HS-5 (cell line): ENCODE data around the gene ZNF609.

Experiments used
- DNase-seq: peaks from one replicate; pipeline ENCODE4 v3.0.0-alpha.2; 2012; ENCODE audit warnings: low read depth

ZNF609 gene

DNA sequence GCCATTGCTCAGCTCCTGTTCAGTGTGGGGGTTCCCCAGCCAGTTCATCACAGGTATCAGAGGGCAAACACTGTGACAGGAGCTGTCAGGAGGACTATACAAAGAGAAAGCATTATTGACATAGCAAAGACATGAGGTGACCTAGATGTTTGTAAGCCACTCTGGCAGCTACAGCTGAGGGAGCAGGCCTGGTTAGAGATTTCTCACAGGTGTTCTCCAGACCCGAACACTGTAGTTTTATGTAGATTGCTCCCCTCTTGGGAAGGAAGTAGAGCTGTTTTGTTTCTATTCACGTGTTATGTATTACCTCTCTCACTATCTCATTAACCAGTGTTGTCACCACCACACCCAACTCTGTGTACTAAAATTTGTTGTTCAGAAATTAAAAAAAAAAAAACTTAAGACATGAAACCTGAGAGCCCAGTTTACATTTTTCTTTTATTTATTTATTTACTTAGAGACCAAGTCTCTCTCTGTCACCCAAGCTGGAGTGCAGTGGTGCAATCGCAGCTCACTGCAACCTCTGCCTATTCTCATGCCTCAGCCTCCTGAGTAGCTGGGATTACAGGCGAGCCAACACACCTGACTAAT, 191.3 kb downstream of the ZNF609 start:
- no peak for DNase-seq

DNA sequence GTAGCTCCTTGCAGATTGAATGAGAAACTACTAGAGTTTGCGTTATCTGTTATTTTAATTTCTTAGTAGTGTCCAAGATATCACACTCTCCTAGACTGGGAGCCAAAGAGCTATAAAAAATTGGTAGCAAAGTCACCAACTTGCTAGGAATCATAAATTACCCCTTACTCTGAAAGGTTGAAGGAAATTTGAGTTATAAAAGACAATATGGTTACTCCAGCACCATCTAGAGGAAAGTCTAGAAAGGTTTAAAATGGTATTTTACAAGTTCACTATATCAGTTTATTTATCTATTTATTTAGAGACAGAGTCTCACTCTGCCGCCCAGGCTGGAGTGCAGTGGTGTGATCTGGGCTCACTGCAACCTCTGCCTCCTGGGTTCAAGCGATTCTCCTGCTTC, 193.4 kb downstream of the ZNF609 start:
- DNase-seq = no peak

DNA sequence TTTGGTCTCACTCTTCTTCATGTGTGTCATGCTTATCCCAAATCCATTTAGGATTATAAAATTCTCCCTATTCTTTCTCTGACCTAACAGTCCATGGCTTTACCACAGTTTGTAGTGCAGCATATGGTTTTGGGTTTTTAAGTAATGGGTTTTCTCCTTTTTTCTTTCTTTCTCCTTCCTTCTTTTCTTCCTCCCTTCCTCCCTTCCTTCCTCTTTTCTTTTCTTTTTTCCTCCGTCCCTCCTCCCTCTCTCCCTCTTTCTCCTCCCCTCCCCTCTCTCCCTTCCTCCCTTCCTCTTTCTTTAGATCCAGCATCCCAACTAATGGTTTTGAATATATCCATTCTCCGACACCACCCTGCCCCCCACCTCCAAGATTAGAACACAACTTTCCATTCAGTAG, 196.1 kb downstream of the ZNF609 start:
- DNase-seq = no peak

DNA sequence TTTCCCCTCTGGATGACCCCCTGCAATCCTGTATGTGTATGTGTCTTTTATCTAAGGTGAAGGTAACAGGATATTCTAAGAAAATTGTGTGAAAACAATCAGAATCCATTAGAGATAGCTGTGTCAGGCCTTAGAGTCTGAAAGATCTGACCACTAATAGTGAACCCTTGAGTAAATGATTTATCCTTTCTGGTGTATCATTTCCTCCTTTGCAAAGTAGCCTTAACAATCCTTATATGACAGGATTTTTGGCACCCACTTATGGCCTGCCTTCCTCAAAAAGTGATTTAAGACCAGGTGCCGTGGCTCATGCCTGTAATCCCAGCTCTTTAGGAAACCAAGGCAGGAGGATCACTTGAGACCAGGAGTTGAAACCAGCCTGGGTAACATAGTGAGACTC, 204.8 kb downstream of the ZNF609 start:
- DNase-seq = no peak

DNA sequence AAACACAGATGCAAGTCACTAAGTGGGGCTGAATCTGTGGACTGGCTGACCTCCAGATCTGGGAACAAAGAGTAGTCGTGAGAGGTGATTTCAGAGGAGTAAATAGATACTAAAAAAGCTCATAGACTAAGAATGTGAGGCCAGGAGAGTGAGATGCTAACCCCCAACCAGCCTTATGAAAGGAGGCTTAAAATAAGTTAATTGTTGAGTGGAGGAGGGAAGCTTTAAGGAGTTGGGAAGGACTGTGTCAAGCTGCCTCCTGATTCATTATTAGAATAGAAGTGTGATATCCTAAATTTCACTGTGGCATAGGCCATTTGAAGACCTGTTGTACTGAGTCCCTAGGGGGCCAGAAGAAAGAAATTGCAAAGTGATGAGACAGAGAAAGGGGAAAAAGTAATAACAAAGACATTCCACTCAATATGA, 207.4 kb downstream of the ZNF609 start:
- DNase-seq = peak; percentile 31

DNA sequence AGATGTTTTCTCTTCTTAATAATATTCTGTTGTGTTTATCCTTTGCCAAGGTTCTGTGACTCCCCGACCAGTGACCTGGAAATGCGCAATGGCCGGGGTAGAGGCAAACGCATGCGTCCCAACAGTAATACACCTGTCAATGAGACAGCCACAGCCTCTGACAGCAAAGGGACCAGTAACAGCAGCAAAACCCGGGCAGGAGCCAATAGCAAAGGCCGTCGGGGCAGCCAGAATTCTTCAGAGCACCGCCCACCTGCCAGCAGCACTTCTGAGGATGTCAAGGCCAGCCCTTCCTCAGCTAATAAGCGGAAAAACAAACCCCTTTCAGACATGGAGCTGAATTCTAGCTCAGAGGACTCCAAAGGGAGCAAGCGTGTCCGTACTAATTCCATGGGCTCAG, 213.5 kb downstream of the ZNF609 start:
- DNase-seq = no peak

DNA sequence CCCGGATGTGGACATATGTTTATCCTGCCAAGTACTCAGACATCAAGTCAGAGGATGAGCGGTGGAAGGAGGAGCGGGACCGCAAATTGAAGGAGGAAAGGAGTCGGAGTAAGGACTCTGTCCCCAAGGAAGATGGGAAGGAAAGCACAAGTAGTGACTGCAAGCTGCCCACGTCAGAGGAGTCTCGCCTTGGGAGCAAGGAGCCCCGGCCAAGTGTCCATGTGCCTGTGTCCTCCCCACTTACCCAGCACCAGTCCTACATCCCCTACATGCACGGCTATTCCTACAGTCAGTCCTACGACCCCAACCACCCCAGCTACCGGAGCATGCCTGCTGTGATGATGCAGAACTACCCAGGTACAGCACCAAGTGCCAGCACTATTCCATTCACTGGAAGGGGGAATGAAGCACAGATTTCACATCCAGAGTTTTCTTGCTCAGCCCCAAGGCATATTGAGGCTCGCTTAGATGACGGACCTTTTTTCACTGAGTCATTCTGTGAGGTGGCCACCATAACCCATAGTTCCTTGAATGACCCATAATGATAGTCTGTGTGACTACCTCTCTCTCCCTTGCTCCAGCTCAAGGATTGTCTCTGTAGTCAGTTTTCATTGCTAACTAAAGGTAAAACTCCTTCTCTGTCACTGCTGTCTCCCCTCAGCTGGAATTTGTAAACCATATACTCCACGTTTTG, 217.9 kb downstream of the ZNF609 start:
- no peak for DNase-seq

DNA sequence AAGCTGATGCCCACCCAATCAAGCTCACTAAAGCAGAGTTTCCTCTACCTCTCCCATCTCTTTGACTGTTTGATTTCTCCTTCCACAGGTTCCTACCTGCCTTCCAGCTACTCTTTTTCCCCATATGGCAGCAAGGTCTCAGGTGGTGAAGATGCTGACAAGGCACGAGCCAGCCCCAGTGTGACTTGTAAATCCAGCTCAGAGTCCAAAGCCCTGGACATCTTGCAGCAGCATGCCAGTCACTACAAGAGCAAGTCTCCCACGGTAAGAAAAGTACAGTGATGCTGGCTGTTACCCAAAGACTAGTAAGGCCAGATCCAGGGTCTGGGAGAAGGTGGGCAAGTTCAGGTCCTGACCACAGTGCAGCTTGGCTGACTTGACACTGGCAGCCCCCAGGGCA, 219.7 kb downstream of the ZNF609 start:
- DNase-seq = no peak

DNA sequence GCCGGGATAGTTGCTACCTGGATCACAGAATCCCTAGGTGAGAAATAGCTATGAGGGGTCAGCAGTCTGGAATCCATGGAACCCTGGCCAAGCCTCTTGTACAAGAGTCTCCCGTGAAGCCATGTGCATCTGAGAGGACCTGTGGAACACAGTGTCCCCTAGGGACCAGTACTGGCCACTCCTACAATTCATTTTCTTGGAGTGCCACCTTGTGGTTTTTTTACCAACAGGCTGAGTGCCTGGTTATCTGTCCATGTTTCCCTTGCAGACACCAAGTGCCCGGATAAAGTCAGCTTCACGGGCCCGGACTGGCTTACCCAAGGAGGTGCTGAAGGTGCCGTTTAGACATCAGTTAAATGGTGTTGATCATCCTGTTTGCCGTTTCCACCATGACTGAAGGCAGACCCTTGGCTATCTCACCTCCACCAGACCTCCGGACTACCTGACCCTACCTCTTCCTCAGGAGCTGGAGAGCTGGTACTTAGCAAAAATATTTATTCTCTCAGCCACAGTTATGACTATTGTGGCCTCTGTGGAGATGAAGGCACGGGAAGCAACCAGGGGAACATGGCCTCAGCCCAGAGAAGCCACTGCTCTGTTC, 221.1 kb downstream of the ZNF609 start:
- DNase-seq = no peak

DNA sequence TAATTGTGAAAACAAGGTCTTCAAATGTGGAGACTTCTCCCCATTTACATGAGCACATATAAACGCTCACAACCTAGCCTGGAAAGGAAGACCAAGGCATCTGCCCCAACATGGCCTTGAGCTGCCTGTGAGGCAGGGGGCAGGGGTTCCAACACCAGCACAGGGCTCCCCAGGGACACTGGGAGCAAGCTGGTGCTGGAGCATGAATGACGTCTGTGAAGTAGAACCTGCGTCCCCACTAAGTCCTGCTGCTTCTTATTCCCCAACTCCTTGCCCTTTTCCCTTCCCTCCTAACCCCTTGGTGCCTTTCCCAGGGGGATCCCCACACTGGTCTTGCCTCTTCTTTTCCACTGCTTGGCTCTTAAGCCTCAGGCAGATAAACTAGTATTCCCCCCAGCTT, 221.9 kb downstream of the ZNF609 start:
- DNase-seq = no peak

DNA sequence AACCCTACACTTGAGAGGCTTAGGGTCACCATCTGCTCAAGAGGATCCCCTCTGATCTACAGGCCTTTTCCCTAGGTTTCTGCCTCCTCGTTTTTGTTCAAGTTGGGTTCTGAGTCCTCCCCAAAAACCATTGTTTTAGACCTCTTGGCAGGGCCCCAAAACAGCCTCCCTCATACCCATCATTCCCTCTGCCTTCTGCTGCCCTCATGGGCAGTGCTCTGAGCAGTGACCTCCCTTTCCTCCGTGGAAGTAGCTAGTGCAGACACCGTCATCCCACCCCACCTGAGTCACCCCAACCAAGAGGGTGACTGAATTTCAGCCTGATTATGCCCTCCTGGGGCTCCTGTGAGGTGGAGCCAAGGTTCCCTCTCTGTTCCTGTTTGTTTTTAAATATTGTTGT, 223.0 kb downstream of the ZNF609 start:
- DNase-seq = no peak

DNA sequence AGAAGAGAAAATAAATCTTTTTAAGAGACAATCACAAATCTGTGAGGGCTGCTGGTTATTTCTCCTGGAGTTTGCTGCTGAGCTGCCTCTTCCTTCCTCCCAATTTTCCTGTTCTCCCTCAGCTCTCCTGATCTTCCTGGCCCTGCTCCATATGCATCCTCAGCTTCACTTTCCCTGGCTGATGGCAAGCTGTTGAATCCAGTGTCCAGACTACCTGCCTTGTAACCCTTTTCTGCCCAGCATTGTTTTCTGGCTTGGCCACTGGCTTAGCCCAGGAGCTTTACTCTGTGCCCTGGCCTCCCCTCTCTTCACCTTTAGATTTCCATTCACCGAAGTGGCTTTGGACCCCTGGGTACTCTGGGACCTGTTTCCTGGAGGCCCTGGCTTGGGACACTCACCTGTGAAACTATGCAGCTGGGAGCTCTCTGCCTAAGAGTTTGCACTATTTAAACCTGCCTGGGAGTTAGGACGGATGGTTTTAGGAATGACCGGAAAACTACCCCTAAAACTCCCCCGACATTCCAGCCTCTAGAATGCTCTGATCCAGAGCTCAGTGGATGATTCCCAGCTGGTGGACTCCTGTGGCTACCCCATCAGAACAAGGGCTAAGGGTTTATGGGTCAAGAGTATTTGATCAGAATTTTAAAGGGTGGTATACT, 225.0 kb downstream of the ZNF609 start:
- DNase-seq = no peak

DNA sequence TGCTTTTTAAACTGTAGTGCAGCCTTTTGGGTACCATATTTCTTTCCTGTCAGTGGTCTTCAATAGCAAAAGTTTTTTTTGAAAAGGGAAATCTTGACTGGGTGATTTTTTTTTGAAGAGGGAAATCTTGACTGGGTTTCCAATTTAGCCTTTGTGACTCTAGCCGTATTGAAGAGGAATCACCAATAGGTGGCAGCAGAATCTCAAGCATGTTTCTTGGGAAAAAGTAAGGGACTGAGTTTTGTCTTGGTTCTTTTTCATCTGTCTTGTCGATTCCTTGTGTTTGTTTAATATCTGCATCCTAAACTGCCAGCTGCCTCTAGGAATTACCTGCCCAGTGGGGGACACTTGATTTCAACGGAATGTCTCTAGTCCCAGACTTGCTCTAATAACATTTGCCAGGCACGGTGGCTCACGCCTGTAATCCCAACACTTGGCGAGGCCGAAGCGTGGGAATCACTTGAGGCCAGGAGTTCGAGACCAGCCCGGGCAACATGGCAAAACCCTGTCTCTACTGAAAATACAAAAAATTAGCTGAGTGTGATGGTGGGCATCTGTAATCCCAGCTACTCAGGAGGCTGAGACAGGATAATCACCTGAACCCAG, 225.9 kb downstream of the ZNF609 start:
- no peak for DNase-seq

DNA sequence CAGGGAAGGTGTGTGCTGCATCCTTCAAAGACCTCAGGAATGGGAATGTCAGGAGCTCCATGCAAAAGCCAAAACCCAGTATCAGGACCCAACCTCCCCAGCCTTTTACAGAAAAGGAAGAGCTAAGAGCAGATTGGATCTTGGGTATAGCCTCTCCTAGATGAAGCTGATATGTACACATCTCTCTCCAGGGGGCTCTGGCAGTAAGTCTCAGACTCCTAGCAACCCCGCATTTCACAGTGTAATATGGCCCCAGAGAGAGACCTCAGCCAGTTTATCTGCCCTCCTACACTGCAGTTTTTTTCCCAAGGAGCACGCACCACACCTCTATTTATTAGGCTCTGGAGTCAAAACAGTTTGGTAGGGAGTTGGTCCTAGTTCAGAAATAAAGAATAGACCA, 226.8 kb downstream of the ZNF609 start:
- DNase-seq = no peak

DNA sequence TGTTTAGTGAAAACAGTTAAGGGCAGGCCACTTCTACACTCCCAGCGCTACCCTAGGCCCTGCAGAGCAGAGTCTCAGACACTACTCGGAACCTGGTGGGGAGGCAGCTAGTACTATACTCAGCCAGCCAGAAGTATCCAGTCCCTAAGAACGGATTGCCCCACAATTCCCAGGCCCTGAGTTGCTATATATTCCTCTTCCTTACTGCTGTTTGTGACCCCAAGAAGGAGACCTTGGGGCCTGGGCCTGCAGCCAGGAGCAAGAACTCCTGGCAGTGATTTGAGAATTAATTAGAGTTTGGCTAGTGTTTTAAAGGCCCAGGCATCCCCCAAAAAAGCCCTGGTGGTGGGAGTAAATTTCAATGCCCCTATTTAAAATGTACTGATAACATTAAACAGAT, 227.3 kb downstream of the ZNF609 start:
- no peak for DNase-seq

DNA sequence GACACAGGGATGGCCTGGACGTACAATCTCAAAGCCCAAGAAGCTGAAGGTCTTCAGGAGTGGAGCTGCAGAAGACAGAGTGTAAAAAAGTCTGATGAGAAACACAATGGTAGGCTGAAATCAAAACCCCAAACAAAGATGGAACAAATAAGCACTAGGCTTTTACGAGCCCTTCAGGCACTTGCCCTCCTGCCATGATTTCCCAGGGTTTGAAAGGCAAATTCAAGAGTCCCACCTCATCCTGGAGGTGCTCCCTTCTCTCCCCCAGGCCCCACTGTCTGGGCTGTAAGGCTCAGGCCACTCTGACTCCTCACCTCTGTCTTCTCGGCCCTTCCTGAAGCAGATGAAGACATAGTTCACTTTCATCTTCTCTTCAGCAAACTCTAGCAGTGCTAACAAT, 228.4 kb downstream of the ZNF609 start:
- DNase-seq = no peak

DNA sequence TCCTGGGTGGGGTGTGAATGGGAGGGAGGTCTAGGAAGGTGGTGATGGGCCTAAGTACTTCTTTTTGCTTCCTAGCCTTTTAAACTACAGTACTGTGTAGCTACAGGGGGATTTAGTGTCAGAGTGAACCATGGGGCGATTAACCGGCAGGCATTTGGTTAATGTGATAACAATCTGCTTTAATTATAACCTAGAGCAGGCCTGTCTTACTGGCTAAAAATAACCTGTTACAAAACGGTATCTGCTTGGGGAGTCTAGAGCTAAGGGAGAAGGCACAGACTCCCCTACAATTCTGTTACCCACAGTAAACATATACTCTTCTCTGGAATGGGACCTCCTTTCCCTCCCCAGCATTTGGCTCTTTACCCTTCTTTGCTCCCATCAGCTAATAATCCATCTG, 229.6 kb downstream of the ZNF609 start:
- no peak for DNase-seq

DNA sequence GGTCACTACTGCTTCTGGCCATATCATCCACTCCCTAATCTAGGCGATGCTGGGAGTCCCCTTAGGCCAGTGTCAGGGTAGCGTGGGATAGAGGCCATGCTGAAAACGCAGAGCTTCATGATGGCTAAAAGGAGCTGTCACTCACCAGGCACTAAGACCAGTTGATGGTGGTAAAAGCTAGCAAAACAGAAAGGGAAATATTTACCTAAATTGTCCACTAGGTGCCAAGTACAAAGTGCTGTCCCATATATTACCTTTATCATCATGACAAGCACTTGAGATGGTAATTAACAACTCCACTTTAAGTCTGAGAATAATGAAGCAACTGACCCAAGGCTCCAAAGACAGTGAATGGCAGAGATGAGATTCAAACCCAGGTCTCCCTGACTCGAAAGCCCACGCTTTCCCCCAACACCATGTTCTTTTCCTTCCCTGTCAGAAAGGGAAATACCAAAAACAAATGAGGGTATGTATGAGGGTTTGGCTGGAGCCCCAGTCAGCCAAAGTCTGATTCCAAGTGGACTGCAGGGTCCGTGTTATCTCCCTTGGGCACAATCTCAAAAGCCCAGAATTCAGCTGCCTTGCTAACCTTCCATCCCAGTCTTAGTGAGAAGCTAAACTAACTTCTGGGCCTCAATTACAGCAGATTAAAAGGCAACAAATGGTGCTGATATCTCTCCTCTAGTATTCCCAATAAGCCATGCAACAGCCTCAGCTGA, 230.4 kb downstream of the ZNF609 start:
- DNase-seq = no peak

DNA sequence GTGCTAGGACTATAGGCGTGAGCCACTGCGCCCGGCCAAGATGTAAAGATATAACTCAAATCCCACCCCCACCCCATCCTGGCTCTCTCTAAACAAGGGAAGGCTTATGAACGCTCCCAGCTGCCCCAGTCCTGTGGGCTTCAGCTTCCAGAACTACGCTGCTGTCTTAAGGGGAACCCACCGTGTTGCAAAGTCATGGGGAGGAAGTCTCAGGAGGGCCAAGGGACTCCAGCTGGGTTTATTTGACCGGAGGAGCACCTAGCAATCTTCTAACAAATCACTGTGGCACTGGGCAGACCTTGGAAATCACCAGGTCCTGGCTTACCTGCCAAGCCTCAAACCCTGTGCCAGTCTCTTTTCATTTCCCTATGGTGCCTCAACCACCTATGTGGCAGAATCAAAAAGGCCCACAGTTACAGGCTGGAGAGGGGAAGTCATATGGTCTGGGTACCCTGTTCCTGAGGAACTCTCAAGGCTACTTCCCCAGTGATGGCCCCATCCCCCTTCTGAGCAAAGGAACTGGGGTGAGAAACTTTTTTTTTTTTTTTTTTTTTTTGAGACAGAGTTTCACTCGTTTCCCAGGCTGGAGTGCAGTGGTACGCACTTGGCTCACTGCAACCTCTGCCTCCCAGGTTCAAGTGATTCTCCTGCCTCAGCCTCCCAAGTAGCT, 231.7 kb downstream of the ZNF609 start:
- no peak for DNase-seq

DNA sequence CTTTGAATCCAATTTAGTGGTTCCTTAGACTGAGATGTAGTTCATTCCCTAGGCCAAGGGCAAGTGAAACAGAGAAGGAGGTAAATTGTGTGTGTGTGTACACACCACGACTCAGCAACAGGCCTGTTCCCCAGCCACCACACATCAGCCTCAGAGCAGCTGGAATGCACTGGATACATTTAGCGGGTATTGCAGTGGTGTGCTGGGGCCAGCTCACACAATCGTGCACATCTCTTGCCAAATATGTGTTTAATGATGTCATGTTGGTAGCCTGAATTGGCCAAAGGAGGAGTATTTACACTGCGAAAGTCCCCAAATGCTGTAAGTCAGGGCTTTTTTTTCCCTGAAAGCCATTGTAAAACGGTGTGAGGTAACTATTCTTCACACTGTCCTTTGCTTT, 232.8 kb downstream of the ZNF609 start:
- peak; percentile 36 for DNase-seq

DNA sequence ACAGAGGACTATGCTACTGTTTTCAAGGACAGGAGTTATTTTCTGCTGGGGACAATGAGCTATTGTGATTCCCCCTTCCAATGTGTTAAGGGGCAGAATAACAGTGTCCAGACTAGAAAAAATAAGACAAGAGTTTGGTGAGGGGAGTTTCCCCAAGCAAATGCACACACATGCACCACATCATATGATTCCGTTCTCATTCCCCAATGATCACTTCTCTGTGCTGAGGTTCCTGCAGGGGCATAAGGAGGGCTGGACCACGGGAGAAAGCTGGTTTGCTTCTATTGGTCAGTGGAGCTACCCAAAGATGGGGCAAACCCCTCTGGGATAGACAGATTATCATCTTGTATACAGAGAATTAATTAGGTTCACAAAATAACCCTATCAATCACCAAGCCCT, 234.4 kb downstream of the ZNF609 start:
- no peak for DNase-seq

DNA sequence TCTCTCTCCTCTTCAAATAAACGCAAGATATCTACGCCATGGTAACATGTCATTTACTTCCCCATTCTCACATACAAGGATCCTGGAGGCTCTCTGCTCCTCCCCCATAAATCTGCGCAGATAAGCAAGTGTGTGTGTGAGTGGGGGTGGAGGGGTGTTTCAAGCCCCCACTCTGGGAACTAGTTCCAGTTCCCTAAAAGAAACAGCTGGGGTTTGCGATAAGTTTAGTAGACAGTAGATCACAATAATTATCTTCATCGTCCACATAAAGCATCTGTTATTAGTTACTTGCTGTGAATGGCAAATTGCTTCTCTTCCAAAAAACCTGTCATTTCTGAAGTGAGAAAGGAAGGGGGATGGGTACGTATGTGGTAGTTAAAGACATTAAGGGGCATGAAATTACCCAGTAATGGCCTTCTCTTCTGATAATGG, 235.2 kb downstream of the ZNF609 start:
- no peak for DNase-seq
